DND-41 (cell line): ENCODE measurements around the gene NCAPH2.

Experiments
- EZH2 ChIP-seq: IDR thresholded peaks from 3 replicates; pipeline ENCODE4 v1.6.1; 2012; ENCODE audit warnings: borderline replicate concordance, low read depth, mild to moderate bottlenecking, moderate library complexity, low read length, inconsistent platforms; ENCODE audit not compliant: severe bottlenecking
- TF ChIP-seq, protein P1 (sequence below): IDR thresholded peaks from 2 replicates; pipeline ENCODE4 v1.5.1; 2012; ENCODE audit warnings: borderline replicate concordance, low read length, moderate library complexity, mild to moderate bottlenecking; ENCODE audit not compliant: poor library complexity, severe bottlenecking; ENCODE audit errors: extremely low read depth

DNA sequence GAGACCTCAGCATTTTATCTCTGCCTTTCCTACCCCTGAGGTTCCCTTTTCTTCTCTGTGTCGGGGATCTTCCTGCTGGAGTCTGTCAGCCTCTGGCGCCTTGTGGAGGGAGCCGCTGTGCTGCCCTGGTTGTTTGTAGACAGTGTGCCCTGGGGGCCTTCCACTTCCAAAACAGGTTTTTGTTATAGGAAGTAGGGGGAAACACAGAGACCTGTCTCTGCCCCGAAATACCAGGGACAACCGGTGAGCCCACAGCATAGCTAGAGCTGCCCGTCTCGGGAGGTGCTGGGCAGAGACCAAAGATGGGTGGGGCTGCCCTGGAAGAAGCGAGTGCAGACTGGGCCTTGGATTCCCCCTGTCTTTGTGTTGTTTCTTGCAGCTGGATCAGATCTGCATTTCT lies 8.0 kb downstream of the NCAPH2 start:
- no peak for TF ChIP-seq EZH2
- TF ChIP-seq, protein P1, sequence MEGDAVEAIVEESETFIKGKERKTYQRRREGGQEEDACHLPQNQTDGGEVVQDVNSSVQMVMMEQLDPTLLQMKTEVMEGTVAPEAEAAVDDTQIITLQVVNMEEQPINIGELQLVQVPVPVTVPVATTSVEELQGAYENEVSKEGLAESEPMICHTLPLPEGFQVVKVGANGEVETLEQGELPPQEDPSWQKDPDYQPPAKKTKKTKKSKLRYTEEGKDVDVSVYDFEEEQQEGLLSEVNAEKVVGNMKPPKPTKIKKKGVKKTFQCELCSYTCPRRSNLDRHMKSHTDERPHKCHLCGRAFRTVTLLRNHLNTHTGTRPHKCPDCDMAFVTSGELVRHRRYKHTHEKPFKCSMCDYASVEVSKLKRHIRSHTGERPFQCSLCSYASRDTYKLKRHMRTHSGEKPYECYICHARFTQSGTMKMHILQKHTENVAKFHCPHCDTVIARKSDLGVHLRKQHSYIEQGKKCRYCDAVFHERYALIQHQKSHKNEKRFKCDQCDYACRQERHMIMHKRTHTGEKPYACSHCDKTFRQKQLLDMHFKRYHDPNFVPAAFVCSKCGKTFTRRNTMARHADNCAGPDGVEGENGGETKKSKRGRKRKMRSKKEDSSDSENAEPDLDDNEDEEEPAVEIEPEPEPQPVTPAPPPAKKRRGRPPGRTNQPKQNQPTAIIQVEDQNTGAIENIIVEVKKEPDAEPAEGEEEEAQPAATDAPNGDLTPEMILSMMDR = no peak
